Keratinocyte (primary cell): Measurements from ENCODE around the gene DRC1. TPM values are rescaled to one million over a fixed set of nuclear protein-coding genes. Genes with fewer than 3 reads are reported as not detected.

Experiments used
- DNase-seq: peaks from one replicate; pipeline ENCODE4 v3.0.0-alpha.2; 2011; ENCODE audit warnings: low read depth, missing footprints, low spot score
- FAIRE-seq: peaks from 2 replicates; lab custom pipeline; 2011; peaks lifted over from hg19 to GRCh38; lab: Jason Lieb, UNC
- H2AFZ ChIP-seq: 2 replicates; pipeline ENCODE4 v1.6.0; 2012; ENCODE audit warnings: low read length, control low read depth, inconsistent platforms; ENCODE audit not compliant: control insufficient read depth
- H3K27ac ChIP-seq: 2 replicates; pipeline ENCODE4 v1.5.1; 2011; ENCODE audit warnings: low read length; ENCODE audit not compliant: control insufficient read depth, insufficient read depth
- H3K27me3 ChIP-seq: 3 replicates; pipeline ENCODE4 v1.6.0; 2011; ENCODE audit warnings: low read length; ENCODE audit not compliant: control insufficient read depth, insufficient read depth; ENCODE audit errors: extremely low read depth
- H3K36me3 ChIP-seq, 2 experiments: 2 replicates in 1 of 2; 3 replicates in 1 of 2; pipeline ENCODE4 v1.5.1; 2011; ENCODE audit warnings: low read length in 2 of 2, mild to moderate bottlenecking in 1 of 2; ENCODE audit not compliant: control insufficient read depth in 2 of 2, insufficient read depth in 2 of 2; ENCODE audit errors: extremely low read depth in 1 of 2
- H3K4me1 ChIP-seq: 3 replicates; pipeline ENCODE4 v1.5.1; 2011; ENCODE audit warnings: low read length; ENCODE audit not compliant: control insufficient read depth, insufficient read depth; ENCODE audit errors: extremely low read depth
- H3K4me2 ChIP-seq: 3 replicates; pipeline ENCODE4 v1.6.0; 2011; ENCODE audit warnings: low read depth, low read length; ENCODE audit not compliant: control insufficient read depth, insufficient read depth; ENCODE audit errors: extremely low read depth
- H3K4me3 ChIP-seq, 3 experiments: fragments of 200-600 bp in 1 of 3; sonication (generic) in 1 of 3; 2 replicates in 2 of 3; 3 replicates in 1 of 3; pipeline ENCODE4 v1.5.1; 2011 to 2016; ENCODE audit warnings: low read length in 3 of 3, mild to moderate bottlenecking in 3 of 3, control low read depth in 2 of 3, inconsistent platforms in 1 of 3, low read depth in 1 of 3, mixed read lengths in 1 of 3, mixed run types in 1 of 3, moderate library complexity in 1 of 3; ENCODE audit not compliant: control insufficient read depth in 2 of 3, insufficient read depth in 2 of 3; ENCODE audit errors: extremely low read depth in 1 of 3
- H3K79me2 ChIP-seq: 2 replicates; pipeline ENCODE4 v1.6.0; 2012; ENCODE audit warnings: low read length; ENCODE audit not compliant: control insufficient read depth, insufficient read depth
- H3K9ac ChIP-seq: 3 replicates; pipeline ENCODE4 v1.6.0; 2011; ENCODE audit warnings: low read length; ENCODE audit not compliant: control insufficient read depth, insufficient read depth; ENCODE audit errors: extremely low read depth
- H3K9me1 ChIP-seq: 3 replicates; pipeline ENCODE4 v1.6.0; 2011; ENCODE audit warnings: low read length; ENCODE audit not compliant: control insufficient read depth, insufficient read depth; ENCODE audit errors: extremely low read depth
- H3K9me3 ChIP-seq: 2 replicates; pipeline ENCODE4 v1.5.1; 2012; ENCODE audit warnings: low read depth, low read length; ENCODE audit not compliant: control insufficient read depth
- H4K20me1 ChIP-seq: 3 replicates; pipeline ENCODE4 v1.6.0; 2011; ENCODE audit warnings: low read length; ENCODE audit not compliant: control insufficient read depth, insufficient read depth; ENCODE audit errors: extremely low read depth
- EZH2 ChIP-seq: IDR thresholded peaks from one replicate; pipeline ENCODE4 v1.6.1; 2012; ENCODE audit warnings: inconsistent platforms, mild to moderate bottlenecking, low read length, moderate library complexity
- dilution Hi-C: fragments of 300-500 bp; cut with MboI; formaldehyde crosslinking; loops from one replicate; pipeline ENCODE4 v1.7.0; 2020; ENCODE audit warnings: low sequenced_read_pairs; ENCODE audit not compliant: extremely low pct_ligation_motif_present
- polyA plus RNA-seq, 5 experiments: library from polyadenylated mRNA; depleted of rRNA in 3 of 5; stranded (reverse) in 3 of 5; stranded (forward) in 1 of 5; unstranded in 1 of 5; fragments of >200 nt; gene quantifications; 1 replicate in 1 of 5; 2 replicates in 3 of 5; 3 replicates in 1 of 5; pipeline versions ENCODE4 v1.2.1 to v1.2.3, GENCODE V29; 2011 to 2012; ENCODE audit warnings: missing spikeins in 2 of 5, low read depth in 1 of 5, low replicate concordance in 1 of 5
- TF ChIP-seq, protein P1 (sequence below), 3 experiments: IDR thresholded peaks in 1 of 3; conservative IDR thresholded peaks in 1 of 3; optimal IDR thresholded peaks in 1 of 3; 2 replicates in 2 of 3; 3 replicates in 1 of 3; pipeline versions ENCODE3 to v1.5.1; 2011; ENCODE audit warnings: low read length in 3 of 3, mild to moderate bottlenecking in 3 of 3, moderate library complexity in 2 of 3, control low read depth in 1 of 3, inconsistent platforms in 1 of 3; ENCODE audit not compliant: insufficient read depth in 2 of 3; ENCODE audit errors: extremely low read depth in 1 of 3

DRC1 gene
- polyA plus RNA-seq, 1 donor (not counting 4 experiments of a cell fraction or from before 2014, with no cell fraction given) = not detected

GRCh38 chr2:26469092-26469710 is 67.5 kb downstream of the DRC1 start:
- Histone ChIP-seq H3K4me3 (no peak overlapping the region), H3K79me2 (no peaks in the 10 kb centered on the region), H3K36me3 (no peaks in the 10 kb centered on the region), H3K27me3 (no peaks in the 10 kb centered on the region), H4K20me1 (no peaks in the 10 kb centered on the region), H3K4me2 (no peak overlapping the region), H3K9ac (no peak overlapping the region), H3K27ac (no peak overlapping the region), H3K9me3 (no peaks in the 10 kb centered on the region), H3K4me1 (no peaks in the 10 kb centered on the region), H2AFZ (no peak overlapping the region), H3K9me1 (no peaks in the 10 kb centered on the region)
- TF ChIP-seq, protein P1, sequence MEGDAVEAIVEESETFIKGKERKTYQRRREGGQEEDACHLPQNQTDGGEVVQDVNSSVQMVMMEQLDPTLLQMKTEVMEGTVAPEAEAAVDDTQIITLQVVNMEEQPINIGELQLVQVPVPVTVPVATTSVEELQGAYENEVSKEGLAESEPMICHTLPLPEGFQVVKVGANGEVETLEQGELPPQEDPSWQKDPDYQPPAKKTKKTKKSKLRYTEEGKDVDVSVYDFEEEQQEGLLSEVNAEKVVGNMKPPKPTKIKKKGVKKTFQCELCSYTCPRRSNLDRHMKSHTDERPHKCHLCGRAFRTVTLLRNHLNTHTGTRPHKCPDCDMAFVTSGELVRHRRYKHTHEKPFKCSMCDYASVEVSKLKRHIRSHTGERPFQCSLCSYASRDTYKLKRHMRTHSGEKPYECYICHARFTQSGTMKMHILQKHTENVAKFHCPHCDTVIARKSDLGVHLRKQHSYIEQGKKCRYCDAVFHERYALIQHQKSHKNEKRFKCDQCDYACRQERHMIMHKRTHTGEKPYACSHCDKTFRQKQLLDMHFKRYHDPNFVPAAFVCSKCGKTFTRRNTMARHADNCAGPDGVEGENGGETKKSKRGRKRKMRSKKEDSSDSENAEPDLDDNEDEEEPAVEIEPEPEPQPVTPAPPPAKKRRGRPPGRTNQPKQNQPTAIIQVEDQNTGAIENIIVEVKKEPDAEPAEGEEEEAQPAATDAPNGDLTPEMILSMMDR (optimal IDR thresholded peaks at IDR 0.05 in 1 of 3, IDR thresholded peaks at IDR 0.05 in 1 of 3, conservative IDR thresholded peaks at IDR 0.05 in 1 of 3; ENCODE audit: extremely low read depth in 1 of 3, insufficient read depth in 2 of 3, low read length in 3 of 3) = peak; percentile 68 to 84 (median 82)
- TF ChIP-seq EZH2 = no peak
- no peak for FAIRE-seq
- DNase-seq = peak; percentile 49
- dilution Hi-C loops = no loop called here

- H3K4me3 ChIP-seq = no peak overlapping the region
- no peak overlapping the region for H3K4me2 ChIP-seq
- H3K36me3 ChIP-seq = no peaks in the 10 kb centered on the region
- H3K27me3 ChIP-seq = no peaks in the 10 kb centered on the region
- H3K79me2 ChIP-seq = no peaks in the 10 kb centered on the region
- H4K20me1 ChIP-seq = no peaks in the 10 kb centered on the region
- no peak for DNase-seq
- no peaks in the 10 kb centered on the region for H3K9me3 ChIP-seq
- dilution Hi-C loops = no loop called here
- TF ChIP-seq, protein P1 (optimal IDR thresholded peaks at IDR 0.05 in 1 of 3, IDR thresholded peaks at IDR 0.05 in 1 of 3, conservative IDR thresholded peaks at IDR 0.05 in 1 of 3; ENCODE audit: extremely low read depth in 1 of 3, insufficient read depth in 2 of 3, low read length in 3 of 3) = no peak
- no peak for TF ChIP-seq EZH2
- H3K4me1 ChIP-seq = no peaks in the 10 kb centered on the region
- FAIRE-seq = no peak
- no peaks in the 10 kb centered on the region for H3K9me1 ChIP-seq
- no peak overlapping the region for H3K9ac ChIP-seq
- H3K27ac ChIP-seq = no peak overlapping the region
- no peak overlapping the region for H2AFZ ChIP-seq
Observed at GRCh38 chr2:26469955-26470354, 68.2 kb downstream of the DRC1 start.
